ENCODE results near the gene TMEM236.

The TMEM236 gene

GRCh38 chr10:17731331-17732020, 20.5 kb upstream of the TMEM236 start:
- in situ Hi-C loops (cut with MboI; ENCODE audit: low pct_unique_long_range_greater_than_20kb, low sequenced_read_pairs, unreplicated experiment): loop anchor here (10.0 kb wide), 1 partner anchor 117 kb away; the partner anchor contains the start of gene HACD1
- TF ChIP-seq, protein P1, sequence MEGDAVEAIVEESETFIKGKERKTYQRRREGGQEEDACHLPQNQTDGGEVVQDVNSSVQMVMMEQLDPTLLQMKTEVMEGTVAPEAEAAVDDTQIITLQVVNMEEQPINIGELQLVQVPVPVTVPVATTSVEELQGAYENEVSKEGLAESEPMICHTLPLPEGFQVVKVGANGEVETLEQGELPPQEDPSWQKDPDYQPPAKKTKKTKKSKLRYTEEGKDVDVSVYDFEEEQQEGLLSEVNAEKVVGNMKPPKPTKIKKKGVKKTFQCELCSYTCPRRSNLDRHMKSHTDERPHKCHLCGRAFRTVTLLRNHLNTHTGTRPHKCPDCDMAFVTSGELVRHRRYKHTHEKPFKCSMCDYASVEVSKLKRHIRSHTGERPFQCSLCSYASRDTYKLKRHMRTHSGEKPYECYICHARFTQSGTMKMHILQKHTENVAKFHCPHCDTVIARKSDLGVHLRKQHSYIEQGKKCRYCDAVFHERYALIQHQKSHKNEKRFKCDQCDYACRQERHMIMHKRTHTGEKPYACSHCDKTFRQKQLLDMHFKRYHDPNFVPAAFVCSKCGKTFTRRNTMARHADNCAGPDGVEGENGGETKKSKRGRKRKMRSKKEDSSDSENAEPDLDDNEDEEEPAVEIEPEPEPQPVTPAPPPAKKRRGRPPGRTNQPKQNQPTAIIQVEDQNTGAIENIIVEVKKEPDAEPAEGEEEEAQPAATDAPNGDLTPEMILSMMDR (IDR thresholded peaks at IDR 0.05; ENCODE audit: extremely low read depth, insufficient read depth, missing control alignments): no peak

DNA sequence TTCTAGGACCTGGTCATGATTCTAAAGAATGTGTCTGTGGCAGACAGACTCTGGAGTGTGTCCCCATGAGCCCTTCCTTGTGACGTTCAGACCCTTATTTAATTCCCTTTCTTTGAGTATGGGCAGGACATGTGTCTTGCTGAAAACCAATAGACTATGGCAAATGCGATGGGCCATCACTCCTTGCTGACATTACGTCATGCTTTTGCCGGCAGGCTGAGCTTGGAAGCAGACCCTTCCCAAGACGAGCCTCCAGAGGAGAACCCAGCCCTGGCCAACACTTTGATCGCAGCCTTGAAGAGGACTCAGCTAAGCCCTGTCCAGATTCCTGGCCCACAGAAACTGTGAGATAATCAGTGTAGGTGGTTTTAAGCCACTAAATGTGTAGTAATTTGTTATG, 18.4 kb upstream of the TMEM236 start:
- TF ChIP-seq, protein P1 (IDR thresholded peaks at IDR 0.05; ENCODE audit: extremely low read depth, insufficient read depth, missing control alignments): no peak
- DNase-seq (ENCODE audit: low spot score): no peak
- in situ Hi-C loops (cut with MboI; ENCODE audit: low pct_unique_long_range_greater_than_20kb, low sequenced_read_pairs, unreplicated experiment): loop anchor here (10.0 kb wide), 1 partner anchor 119 kb away; the partner anchor contains the start of gene HACD1

More at GRCh38 chr10:17731331-17732020, 20.5 kb upstream of the TMEM236 start:
- DNase-seq (ENCODE audit: low spot score): no peak

GRCh38 chr10:17734432-17735080, 17.4 kb upstream of the TMEM236 start:
- TF ChIP-seq, protein P1 (IDR thresholded peaks at IDR 0.05; ENCODE audit: extremely low read depth, insufficient read depth, missing control alignments): no peak
- in situ Hi-C loops (cut with MboI; ENCODE audit: low pct_unique_long_range_greater_than_20kb, low sequenced_read_pairs, unreplicated experiment): loop anchor here (10.0 kb wide), 1 partner anchor 120 kb away; the partner anchor contains the start of gene HACD1
- DNase-seq (ENCODE audit: low spot score): no peak

DNA sequence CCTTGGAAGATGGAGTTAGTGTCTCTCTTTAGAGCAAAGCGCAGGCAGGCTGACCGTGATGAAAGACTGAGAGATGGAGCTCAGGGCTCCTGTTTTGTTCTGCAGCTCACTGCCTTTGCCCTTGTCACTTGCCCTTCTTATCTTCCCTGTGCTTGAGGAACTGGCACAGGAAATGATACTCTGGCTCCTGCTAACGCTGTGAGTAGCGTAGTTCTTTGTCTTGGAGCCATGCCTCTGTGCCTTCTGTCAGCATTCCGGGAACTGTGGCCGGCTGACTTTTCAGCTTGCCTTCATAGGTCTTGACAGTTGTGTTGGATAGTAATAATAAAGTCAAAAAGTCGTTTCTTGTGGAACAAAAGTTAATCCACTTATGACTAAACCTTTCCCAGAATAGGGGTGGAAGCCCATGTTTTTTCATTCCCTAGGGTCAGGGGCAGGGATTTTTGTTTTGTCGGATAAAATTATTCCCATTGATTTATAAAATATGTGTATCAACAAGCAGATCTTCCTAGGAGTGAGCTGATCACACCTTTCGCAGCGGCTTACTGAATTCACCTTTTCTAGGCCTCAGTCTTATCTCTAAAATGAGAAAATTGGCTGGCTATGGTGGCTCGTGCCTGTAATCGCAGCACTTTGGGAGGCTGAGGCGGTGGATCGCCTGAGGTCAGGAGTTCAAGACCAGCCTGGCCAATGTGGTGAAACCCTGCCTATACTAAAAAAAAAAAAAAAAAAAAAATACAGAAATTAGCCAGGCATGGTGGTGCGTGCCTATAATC, 16.6 kb upstream of the TMEM236 start:
- DNase-seq (ENCODE audit: low spot score): no peak
- in situ Hi-C loops (cut with MboI; ENCODE audit: low pct_unique_long_range_greater_than_20kb, low sequenced_read_pairs, unreplicated experiment): loop anchor here (10.0 kb wide), 1 partner anchor 121 kb away; the partner anchor contains the start of gene HACD1
- TF ChIP-seq, protein P1 (IDR thresholded peaks at IDR 0.05; ENCODE audit: extremely low read depth, insufficient read depth, missing control alignments): no peak

DNA sequence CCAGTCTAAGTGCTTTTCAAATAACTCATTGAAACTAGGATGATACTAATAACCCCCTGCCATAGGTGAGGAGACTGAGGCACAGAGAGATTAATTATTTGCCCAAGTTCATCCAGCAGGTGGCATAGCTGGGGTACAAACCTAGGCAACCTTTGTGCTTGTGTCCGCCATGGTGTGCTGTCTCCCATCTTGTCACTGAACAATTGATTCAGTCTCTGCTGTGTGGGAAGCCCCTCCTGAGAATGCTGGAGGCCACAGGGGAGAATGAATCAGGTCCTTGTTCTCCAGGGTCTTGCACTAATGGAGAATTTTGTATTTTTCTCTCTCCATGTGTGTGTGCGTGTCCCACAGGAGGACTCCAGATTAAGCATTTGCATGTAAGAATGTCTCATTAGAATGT, 15.8 kb upstream of the TMEM236 start:
- in situ Hi-C loops (cut with MboI; ENCODE audit: low pct_unique_long_range_greater_than_20kb, low sequenced_read_pairs, unreplicated experiment): loop anchor here (10.0 kb wide), 1 partner anchor 121 kb away; the partner anchor contains the start of gene HACD1
- no peak for DNase-seq (ENCODE audit: low spot score)
- TF ChIP-seq, protein P1 (IDR thresholded peaks at IDR 0.05; ENCODE audit: extremely low read depth, insufficient read depth, missing control alignments): no peak
